Breast epithelium (tissue), 3 donors: Measurements from ENCODE around the gene TMEM117.

Experiments
- CTCF ChIP-seq, 3 donors: fragments of 450-650 bp; IDR thresholded peaks; one replicate each; pipeline ENCODE4 v1.5.1; 2016 to 2017; ENCODE audit warnings: antibody characterized with exemption in 3 of 3, mild to moderate bottlenecking in 3 of 3, moderate library complexity in 3 of 3
- POLR2A ChIP-seq: fragments of 450-650 bp; IDR thresholded peaks from one replicate; pipeline ENCODE4 v1.6.1; 2016; ENCODE audit warnings: antibody characterized with exemption, mild to moderate bottlenecking, moderate library complexity
- POLR2AphosphoS5 ChIP-seq, 3 donors: sonication (generic); formaldehyde crosslinking; IDR thresholded peaks; one replicate each; pipeline ENCODE4 v1.6.1; 2017; ENCODE audit warnings: antibody characterized with exemption in 3 of 3

GRCh38 chr12:43931187-43931586 lies 95.3 kb downstream of the TMEM117 start:
- TF ChIP-seq CTCF (IDR thresholded peaks at IDR 0.05) = no peak
- TF ChIP-seq POLR2A = no peak
- no peak for TF ChIP-seq POLR2AphosphoS5 (IDR thresholded peaks at IDR 0.05)
